GM12874 (cell line): ENCODE data around the gene PYGL.

ENCODE experiments used
- CTCF ChIP-seq: IDR thresholded peaks from 2 replicates; pipeline ENCODE4 v1.5.1; 2011; ENCODE audit warnings: low read depth, mild to moderate bottlenecking, control low read depth, low read length, moderate library complexity; ENCODE audit not compliant: insufficient read depth

Gene PYGL

GRCh38 chr14:50937800-50938199 lies 6.5 kb downstream of the PYGL start:
- no peak for TF ChIP-seq CTCF

- TF ChIP-seq CTCF: no peak
Observed at GRCh38 chr14:50937325-50937724, 7.0 kb downstream of the PYGL start.

- no peak for TF ChIP-seq CTCF
Observed at GRCh38 chr14:50936882-50937281, 7.4 kb downstream of the PYGL start.

- no peak for TF ChIP-seq CTCF
Observed at GRCh38 chr14:50936016-50936340, 8.3 kb downstream of the PYGL start.

- TF ChIP-seq CTCF: no peak
Observed at GRCh38 chr14:50935126-50936015, 8.9 kb downstream of the PYGL start.

- no peak for TF ChIP-seq CTCF
Observed at GRCh38 chr14:50932592-50933495, 11.4 kb downstream of the PYGL start.

- TF ChIP-seq CTCF: no peak
Observed at GRCh38 chr14:50932156-50932555, 12.1 kb downstream of the PYGL start.
